ENCODE results near the gene NFKBIB.

Gene NFKBIB

DNA sequence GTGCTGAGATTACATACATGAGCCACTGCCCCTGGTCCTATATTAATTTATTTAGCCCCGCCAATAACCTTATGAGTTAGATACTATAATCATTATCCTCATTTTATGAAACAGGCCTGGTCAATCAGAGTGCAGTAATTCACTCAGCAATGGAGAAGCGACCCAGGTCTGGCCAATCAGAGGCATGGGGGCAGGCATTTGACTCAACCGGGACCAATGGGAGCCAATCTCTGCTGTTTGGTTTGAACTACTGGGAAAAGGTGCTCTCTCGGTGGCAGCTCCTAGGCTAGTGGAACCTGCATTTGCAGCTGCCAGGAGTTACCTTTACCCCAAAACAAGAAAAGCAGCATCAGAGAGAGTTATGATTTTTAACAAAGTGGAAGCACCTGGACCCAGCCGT, 6.9 kb upstream of the NFKBIB start:
- Histone ChIP-seq H3K9me3 (ENCODE audit: insufficient read depth, low read length) (no peaks in the 10 kb centered on the region), H3K27ac (ENCODE audit: low read length) (no peak overlapping the region), H3K27me3 (ENCODE audit: low read depth, low read length) (no peaks in the 10 kb centered on the region), H3K4me3 (ENCODE audit: low read length) (no peak overlapping the region), H3K79me2 (ENCODE audit: low read length) (no peaks in the 10 kb centered on the region), H3K4me2 (ENCODE audit: low read length) (no peak overlapping the region), H3K36me3 (replicated peaks; ENCODE audit: low read depth, low read length) (no peaks in the 10 kb centered on the region), H3K9ac (ENCODE audit: low read length) (no peak overlapping the region), H4K20me1 (ENCODE audit: insufficient read depth, low read length) (no peaks in the 10 kb centered on the region), H3K4me1 (ENCODE audit: low read length) (no peaks in the 10 kb centered on the region), H2AFZ (ENCODE audit: low read depth, low read length) (no peak overlapping the region)
- TF ChIP-seq, protein P1, sequence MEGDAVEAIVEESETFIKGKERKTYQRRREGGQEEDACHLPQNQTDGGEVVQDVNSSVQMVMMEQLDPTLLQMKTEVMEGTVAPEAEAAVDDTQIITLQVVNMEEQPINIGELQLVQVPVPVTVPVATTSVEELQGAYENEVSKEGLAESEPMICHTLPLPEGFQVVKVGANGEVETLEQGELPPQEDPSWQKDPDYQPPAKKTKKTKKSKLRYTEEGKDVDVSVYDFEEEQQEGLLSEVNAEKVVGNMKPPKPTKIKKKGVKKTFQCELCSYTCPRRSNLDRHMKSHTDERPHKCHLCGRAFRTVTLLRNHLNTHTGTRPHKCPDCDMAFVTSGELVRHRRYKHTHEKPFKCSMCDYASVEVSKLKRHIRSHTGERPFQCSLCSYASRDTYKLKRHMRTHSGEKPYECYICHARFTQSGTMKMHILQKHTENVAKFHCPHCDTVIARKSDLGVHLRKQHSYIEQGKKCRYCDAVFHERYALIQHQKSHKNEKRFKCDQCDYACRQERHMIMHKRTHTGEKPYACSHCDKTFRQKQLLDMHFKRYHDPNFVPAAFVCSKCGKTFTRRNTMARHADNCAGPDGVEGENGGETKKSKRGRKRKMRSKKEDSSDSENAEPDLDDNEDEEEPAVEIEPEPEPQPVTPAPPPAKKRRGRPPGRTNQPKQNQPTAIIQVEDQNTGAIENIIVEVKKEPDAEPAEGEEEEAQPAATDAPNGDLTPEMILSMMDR (IDR thresholded peaks at IDR 0.05; ENCODE audit: low read depth, low read length): no peak
- no peak for TF ChIP-seq EZH2phosphoT487 (IDR thresholded peaks at IDR 0.05; ENCODE audit: low read depth)

DNA sequence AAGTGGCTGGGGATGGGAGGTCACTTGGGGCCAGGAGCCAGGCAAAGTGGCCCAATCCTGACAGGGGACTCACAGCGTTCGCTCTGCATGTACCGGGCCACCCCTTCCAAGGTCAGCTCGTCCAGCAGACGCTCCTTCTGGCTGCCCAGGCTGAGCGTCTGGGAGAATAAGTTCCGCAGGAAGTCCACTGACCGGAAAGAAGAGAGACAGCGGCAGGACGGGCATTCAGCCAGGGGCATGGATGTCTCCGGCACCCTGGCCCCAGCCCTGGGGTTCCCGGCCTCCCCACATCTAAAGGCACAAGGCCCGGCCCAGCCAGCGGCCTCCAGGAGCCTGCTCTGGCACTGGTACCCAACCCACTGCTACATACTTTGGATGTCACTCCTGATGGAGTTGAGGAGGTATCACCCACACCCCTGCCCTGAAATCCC, 6.4 kb upstream of the NFKBIB start:
- Histone ChIP-seq H3K9ac (ENCODE audit: low read length) (no peak overlapping the region), H4K20me1 (ENCODE audit: insufficient read depth, low read length) (no peaks in the 10 kb centered on the region), H3K27ac (ENCODE audit: low read length) (no peak overlapping the region), H3K4me1 (ENCODE audit: low read length) (peaks cover 2% of the 10 kb centered on the region), H2AFZ (ENCODE audit: low read depth, low read length) (no peak overlapping the region), H3K4me3 (ENCODE audit: low read length) (no peak overlapping the region), H3K4me2 (ENCODE audit: low read length) (no peak overlapping the region), H3K36me3 (replicated peaks; ENCODE audit: low read depth, low read length) (no peaks in the 10 kb centered on the region), H3K79me2 (ENCODE audit: low read length) (no peaks in the 10 kb centered on the region), H3K9me3 (ENCODE audit: insufficient read depth, low read length) (no peaks in the 10 kb centered on the region), H3K27me3 (ENCODE audit: low read depth, low read length) (no peaks in the 10 kb centered on the region)
- no peak for TF ChIP-seq EZH2phosphoT487 (IDR thresholded peaks at IDR 0.05; ENCODE audit: low read depth)
- TF ChIP-seq, protein P1 (IDR thresholded peaks at IDR 0.05; ENCODE audit: low read depth, low read length): no peak

DNA sequence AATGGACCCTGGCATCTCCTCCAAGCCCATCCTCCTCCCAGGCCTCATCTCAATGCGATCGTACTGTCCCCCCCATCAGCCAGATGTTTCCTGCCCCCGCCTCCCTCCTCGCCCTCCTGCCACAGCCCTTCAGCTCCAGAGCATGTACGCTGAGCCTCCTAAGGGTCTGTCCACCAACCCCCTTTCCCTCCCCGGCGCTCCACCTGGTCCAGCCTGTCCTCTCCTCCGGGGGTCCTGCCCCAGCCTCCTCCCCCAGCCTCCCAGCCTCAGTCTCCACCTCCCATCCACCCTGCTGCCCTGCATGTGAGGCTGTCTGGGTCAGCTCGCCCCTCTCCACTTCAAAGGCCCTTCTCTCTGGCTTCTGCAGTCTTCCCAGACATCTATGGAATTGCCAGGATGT, 4.8 kb upstream of the NFKBIB start:
- TF ChIP-seq EZH2phosphoT487 (IDR thresholded peaks at IDR 0.05; ENCODE audit: low read depth): no peak
- TF ChIP-seq, protein P1 (IDR thresholded peaks at IDR 0.05; ENCODE audit: low read depth, low read length): no peak
- H3K79me2 ChIP-seq (ENCODE audit: low read length): peaks cover 1% of the 10 kb centered on the region; the same call in 1 of the 2 replicates
- peaks cover 8% of the 10 kb centered on the region for H3K4me1 ChIP-seq (ENCODE audit: low read length)
- no peaks in the 10 kb centered on the region for H4K20me1 ChIP-seq (ENCODE audit: insufficient read depth, low read length)
- no peaks in the 10 kb centered on the region for H3K27me3 ChIP-seq (ENCODE audit: low read depth, low read length)
- no peaks in the 10 kb centered on the region for H3K36me3 ChIP-seq (replicated peaks; ENCODE audit: low read depth, low read length)
- no peak overlapping the region for H3K27ac ChIP-seq (ENCODE audit: low read length)
- H3K4me3 ChIP-seq (ENCODE audit: low read length): no peak overlapping the region
- H2AFZ ChIP-seq (ENCODE audit: low read depth, low read length): no peak overlapping the region
- H3K4me2 ChIP-seq (ENCODE audit: low read length): no peak overlapping the region
- no peak overlapping the region for H3K9ac ChIP-seq (ENCODE audit: low read length)
- no peaks in the 10 kb centered on the region for H3K9me3 ChIP-seq (ENCODE audit: insufficient read depth, low read length)

DNA sequence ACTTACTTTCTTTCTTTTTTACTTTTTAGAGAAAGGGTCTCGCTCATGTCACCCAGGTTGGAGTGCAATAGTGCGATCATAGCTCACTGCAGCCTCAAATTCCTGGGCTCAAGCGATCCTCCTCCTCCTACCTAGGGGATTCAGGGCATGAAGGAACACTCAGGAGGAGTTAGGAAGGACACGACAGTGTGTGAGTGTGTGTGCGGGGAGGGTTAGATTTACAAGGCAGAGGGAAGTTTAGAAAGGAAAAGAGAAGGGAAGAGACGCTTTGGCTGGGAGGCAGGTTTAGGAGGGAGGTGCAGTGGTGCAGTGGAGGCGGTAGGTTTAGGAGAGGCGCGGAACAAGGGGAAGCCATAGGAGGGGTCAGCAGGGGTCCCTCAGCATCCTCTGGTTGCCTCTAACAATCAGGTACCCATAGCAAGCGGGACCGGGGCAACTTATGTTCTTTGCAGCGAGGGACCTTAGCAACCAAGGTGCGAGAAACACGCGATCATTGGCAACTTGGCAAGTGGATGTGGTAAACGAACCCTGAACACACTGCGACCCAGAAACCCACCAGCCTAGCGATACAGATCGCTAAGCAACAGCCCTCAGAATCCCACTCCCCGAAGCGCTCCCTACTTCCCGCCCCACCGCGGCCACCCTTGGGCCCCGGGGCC, 852 bp upstream of the NFKBIB start:
- TF ChIP-seq EZH2phosphoT487 (IDR thresholded peaks at IDR 0.05; ENCODE audit: low read depth): no peak
- TF ChIP-seq, protein P1 (IDR thresholded peaks at IDR 0.05; ENCODE audit: low read depth, low read length): no peak
- Histone ChIP-seq H3K9ac (ENCODE audit: low read length) (peak overlapping the region; percentile 83), H3K4me3 (ENCODE audit: low read length) (peak overlapping the region; percentile 89), H3K9me3 (ENCODE audit: insufficient read depth, low read length) (no peaks in the 10 kb centered on the region), H4K20me1 (ENCODE audit: insufficient read depth, low read length) (no peaks in the 10 kb centered on the region), H3K27me3 (ENCODE audit: low read depth, low read length) (no peaks in the 10 kb centered on the region), H3K79me2 (ENCODE audit: low read length) (peaks cover 32% of the 10 kb centered on the region), H3K27ac (ENCODE audit: low read length) (no peak overlapping the region), H3K4me2 (ENCODE audit: low read length) (peak overlapping the region; percentile 100), H3K4me1 (ENCODE audit: low read length) (peaks cover 13% of the 10 kb centered on the region), H2AFZ (ENCODE audit: low read depth, low read length) (peak overlapping the region; percentile 78; the same call in 1 of the 2 replicates), H3K36me3 (replicated peaks; ENCODE audit: low read depth, low read length) (peaks cover 6% of the 10 kb centered on the region)
